ENCODE results near the gene ABL1.
"Not testable (repeated sequence)": the region's sequence is repeated elsewhere in the genome, so short reads cannot be mapped to it uniquely, and the experiment has no call there.

The ABL1 gene

GRCh38 chr9:130904070-130905044, 69.3 kb downstream of the ABL1 start:
- no peak for DNase-seq (ENCODE audit: low read depth)

GRCh38 chr9:130905125-130905901, 70.3 kb downstream of the ABL1 start:
- DNase-seq (ENCODE audit: low read depth), result no peak

DNA sequence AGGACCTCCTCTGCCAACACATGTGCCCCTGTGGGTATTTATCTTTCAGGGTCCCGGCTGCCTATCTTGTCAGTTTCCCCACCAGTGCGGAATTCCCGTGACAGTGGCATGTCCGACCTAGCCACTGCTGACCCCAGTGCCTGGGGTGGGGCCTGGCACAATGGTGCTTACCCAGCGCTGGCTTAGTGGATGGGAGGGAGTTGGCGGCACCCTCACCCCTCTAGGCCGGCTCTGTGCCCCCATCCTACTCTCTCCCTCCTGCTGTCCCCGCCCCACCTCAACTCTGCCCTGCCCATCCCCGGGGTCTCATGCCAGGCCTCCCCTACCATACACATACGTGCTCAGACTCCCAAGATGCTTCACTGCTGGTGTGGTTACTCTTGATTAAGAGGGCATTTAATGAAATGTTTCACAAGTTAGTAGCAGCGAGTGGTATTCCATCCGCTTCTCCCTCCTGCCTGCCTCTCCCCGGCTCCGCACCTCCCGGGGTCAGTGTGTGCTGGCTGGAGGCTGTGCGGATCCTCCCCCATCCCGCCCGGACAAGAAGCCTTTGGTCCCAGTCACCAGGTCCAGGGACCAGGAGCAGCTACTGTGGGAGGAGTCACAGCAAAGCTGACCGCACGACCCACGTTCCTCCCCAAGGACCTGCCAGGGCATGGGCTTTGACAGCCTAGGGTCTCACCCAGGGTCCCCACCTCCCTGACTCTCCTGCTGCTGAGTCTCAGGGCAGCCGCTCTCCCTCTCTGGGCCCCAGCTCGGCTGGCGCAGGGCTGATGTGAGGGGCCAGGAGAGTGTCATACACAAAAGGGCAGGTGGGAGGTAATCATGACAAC, 71.1 kb downstream of the ABL1 start:
- DNase-seq (ENCODE audit: low read depth), result no peak

DNA sequence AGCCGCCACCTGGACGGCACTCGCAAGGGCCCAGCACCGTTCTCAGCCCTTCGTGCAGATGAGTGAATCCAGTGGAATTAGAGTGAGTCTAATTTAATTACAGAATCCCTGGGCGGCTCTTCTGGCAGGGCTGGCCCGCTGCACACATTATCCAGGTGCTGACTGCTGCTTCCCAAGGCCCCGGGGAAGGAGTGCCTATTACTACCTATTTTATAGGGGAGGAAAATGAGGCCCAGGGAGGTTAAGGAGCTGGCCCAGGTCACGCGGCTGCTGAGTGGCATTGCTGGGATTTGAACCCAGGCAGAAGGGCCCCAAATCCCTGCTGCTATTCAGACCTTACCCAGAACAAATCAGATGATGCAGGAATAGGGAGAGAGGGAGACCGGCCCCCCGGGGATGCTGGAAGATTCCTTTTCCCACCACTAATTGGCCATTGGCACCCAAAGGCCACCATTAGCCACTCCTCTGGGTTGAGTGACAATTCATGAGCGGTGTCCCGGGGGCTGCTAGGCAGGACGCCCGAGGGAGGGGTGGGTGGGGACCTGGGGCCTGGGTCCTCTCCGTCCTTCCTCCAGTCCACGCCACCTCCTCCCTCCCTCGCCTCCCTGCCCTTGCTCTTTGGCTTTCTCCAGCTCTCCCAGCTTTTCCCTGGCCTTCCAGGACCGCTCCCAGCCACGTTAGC, 71.8 kb downstream of the ABL1 start:
- no peak for DNase-seq (ENCODE audit: low read depth)

DNA sequence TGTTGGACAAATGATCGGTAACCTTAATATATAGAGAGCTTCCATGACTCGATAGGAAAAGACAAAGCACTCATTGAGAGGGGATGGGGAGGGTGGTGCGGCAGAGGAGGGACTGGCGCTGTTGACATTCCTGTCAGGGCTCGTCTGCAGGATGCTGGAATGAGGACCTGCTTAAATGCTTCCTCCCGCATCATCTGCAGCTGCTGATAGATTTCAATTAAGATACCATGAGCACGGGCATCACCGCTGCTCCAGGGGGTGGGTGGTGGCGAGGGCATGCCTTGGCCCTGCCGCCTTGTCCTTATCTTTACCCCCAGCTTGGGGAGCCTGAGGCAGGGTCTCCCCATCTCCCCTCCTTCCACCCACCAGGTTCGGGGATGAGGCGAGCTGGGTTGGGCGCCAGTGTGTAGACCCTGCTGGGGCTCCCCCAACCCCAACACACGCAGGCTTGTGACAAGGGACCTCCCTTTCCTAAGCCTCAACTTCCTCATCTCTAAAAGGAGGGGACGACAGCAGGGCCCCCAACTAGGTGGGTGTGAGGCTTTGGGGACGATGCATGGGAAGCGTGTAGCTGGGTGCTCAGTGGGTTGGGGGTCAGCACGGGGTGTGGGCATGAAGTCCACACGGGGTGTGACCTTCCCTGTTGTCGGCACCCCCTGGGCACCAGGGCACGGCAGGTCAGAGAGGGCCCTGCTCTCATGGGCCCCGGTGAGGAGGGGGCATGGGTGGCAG, 73.3 kb downstream of the ABL1 start:
- DNase-seq (ENCODE audit: low read depth), result no peak

GRCh38 chr9:130908878-130909355, 73.9 kb downstream of the ABL1 start:
- DNase-seq (ENCODE audit: low read depth), result no peak

- not testable (repeated sequence) for DNase-seq (ENCODE audit: low read depth)
Measured at GRCh38 chr9:130910041-130910440, 75.0 kb downstream of the ABL1 start.

- not testable (repeated sequence) for DNase-seq (ENCODE audit: low read depth)
Measured at GRCh38 chr9:130910670-130911069, 75.6 kb downstream of the ABL1 start.

GRCh38 chr9:130911254-130912049, 76.4 kb downstream of the ABL1 start:
- no peak for DNase-seq (ENCODE audit: low read depth)

GRCh38 chr9:130912932-130913598, 78.0 kb downstream of the ABL1 start:
- no peak for DNase-seq (ENCODE audit: low read depth)

DNA sequence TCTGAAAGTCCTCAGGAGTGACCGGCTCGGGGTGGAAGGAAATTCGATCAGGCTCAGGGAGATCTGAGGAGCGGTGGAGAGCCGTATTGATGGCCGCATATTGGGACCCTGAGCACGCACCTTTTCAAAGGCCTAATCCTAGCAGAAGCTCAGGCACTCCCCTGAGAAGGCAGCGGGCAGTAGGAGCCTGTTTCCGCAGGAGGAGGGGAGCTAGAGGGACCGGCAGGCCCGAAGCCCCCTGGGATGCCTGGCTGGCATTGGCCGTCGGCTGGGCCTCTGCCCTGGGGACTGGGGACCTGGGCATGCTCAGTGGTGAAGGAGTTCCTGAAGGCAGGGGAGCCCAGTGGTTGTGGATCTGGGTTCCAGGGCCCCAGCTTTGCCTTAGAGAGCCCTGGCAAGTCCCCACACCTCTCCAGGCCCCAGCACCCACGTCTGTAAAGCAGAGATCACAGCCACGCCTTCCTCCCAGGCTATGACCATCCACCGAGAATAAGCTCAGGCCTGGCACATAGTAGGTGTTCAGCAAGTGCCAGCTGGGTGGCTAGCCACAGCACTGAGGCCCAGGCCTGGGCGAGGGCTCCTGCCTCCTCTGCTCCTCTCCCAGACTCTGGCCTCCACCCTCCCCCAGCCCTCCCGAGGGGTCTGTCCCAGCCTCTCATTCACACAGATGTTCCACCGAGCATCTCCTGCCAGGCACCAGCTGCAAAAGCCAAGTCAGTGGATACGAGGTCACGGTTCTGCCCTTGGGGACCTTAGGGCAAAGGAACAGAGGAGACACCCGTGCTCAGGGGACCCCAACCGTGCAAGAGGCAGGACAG, 78.8 kb downstream of the ABL1 start:
- DNase-seq (ENCODE audit: low read depth), result no peak

GRCh38 chr9:130914417-130915095, 79.5 kb downstream of the ABL1 start:
- no peak for DNase-seq (ENCODE audit: low read depth)

- DNase-seq (ENCODE audit: low read depth), result no peak
Measured at GRCh38 chr9:130915096-130915447, 80.0 kb downstream of the ABL1 start.

GRCh38 chr9:130917168-130917960, 82.3 kb downstream of the ABL1 start:
- DNase-seq (ENCODE audit: low read depth), result no peak

DNA sequence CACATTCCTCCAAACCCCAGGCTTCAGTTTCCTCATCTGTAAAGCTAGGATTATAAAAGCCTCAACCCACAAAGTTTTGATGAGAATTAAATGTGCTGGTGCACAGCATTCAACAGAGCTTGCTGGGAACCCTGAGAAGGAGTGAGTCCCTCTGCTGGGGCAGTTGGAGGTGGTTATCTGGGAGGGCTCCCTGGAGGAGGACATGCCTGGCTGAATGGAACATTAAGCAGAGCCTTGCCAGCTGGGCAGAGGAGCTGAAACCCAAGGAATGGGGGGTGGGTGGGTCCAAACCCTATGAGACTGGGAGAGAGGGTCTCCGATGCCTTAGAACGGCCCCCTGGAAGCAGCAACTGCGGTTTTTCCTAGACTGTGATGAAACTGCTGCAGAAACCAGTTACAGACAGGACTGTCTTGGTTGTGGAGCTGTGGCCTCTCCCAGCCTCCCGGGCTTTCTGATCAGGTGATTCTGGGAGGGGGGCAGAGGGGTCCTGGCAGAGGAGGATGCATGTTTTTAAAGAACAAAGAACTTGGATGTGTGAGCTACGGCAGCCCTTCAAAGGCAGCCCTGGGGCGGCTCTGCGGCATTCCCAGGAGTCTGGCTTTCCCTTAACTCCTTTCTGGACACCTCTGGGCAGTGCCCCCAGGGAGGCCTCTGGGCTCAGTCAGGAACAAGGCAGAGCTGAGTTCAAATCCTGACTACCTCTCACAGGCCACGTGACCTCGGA, 83.2 kb downstream of the ABL1 start:
- no peak for DNase-seq (ENCODE audit: low read depth)

DNA sequence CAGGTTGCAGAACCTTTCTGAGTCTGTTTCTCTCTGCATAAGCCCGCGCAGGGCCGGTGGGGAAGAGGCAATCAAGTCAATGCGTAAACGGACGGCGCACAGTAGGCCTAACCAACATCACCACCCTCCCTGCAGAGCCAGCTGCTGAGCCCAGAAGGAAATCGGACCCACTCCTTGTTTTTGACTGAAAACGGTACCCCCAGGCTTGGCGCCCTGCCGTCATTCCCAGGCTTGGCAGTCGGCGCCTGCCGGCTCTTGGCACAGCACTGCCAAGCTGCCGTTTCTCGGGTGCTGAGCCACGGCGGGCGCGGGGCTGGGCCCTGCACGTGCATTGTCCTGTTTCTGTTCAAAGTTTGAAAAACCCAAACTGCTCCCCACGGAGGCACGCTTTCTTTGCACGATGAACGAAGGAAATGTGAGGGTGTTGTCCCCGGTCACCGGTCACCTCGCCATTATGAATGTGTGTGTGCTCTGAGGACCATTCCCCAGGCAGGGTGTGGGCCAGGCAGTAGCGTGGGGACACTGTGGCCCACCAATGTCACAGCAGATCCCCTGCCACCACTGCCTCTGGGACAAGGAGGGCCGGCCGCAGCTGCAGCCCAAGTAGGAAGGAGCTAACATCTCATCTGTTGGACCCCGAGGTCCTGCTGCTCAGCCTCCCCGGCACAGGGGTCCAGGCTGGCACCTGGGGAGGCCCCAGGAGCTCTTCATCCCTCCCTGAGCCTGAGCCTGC, 83.9 kb downstream of the ABL1 start:
- DNase-seq (ENCODE audit: low read depth), result no peak

Measured in amniotic epithelial cell (primary cell).